Fibroblast of skin of scalp (primary cell): ENCODE results near the gene DAO.

Experiments
- DNase-seq: peaks from one replicate; pipeline ENCODE4 v3.0.0-alpha.2; 2013

The DAO gene

GRCh38 chr12:108875682-108876361 lies 4.1 kb upstream of the DAO start:
- DNase-seq: no peak

GRCh38 chr12:108876550-108876949 lies 3.3 kb upstream of the DAO start:
- no peak for DNase-seq

- DNase-seq: no peak
These were observed 2.1 kb downstream of the DAO start for GRCh38 chr12:108881953-108882352.

GRCh38 chr12:108884116-108885012 lies 4.5 kb downstream of the DAO start:
- DNase-seq: peak; percentile 14

GRCh38 chr12:108886873-108887629 lies 7.2 kb downstream of the DAO start:
- DNase-seq: no peak

- DNase-seq: no peak
These were observed 8.1 kb downstream of the DAO start for GRCh38 chr12:108888031-108888430.

- DNase-seq: peak; percentile 14
These were observed 10.3 kb downstream of the DAO start for GRCh38 chr12:108890208-108890607.

- no peak for DNase-seq
These were observed 15.4 kb downstream of the DAO start for GRCh38 chr12:108895220-108895802.

GRCh38 chr12:108896336-108896735 lies 16.4 kb downstream of the DAO start:
- no peak for DNase-seq

GRCh38 chr12:108896817-108897216 lies 16.9 kb downstream of the DAO start:
- no peak for DNase-seq

GRCh38 chr12:108899145-108899544 lies 19.3 kb downstream of the DAO start:
- DNase-seq: no peak

- DNase-seq: no peak
These were observed 25.8 kb downstream of the DAO start for GRCh38 chr12:108905725-108906124.

- DNase-seq: no peak
These were observed 27.1 kb downstream of the DAO start for GRCh38 chr12:108906971-108907370.

- DNase-seq: peak; percentile 3
These were observed 28.0 kb downstream of the DAO start for GRCh38 chr12:108907839-108908351.

GRCh38 chr12:108910336-108910735 lies 30.4 kb downstream of the DAO start:
- no peak for DNase-seq

GRCh38 chr12:108911915-108912314 lies 32.0 kb downstream of the DAO start:
- DNase-seq: no peak

GRCh38 chr12:108912361-108912760 lies 32.5 kb downstream of the DAO start:
- DNase-seq: no peak

- DNase-seq: peak; percentile 18
These were observed 34.2 kb downstream of the DAO start for GRCh38 chr12:108914121-108914531.

- DNase-seq: no peak
These were observed 35.8 kb downstream of the DAO start for GRCh38 chr12:108915632-108916133.

GRCh38 chr12:108916336-108916735 lies 36.4 kb downstream of the DAO start:
- DNase-seq: no peak

GRCh38 chr12:108918206-108918605 lies 38.3 kb downstream of the DAO start:
- no peak for DNase-seq

- DNase-seq: no peak
These were observed 39.2 kb downstream of the DAO start for GRCh38 chr12:108918960-108919642.
